GM12864 (cell line): Measurements from ENCODE around the gene INPP4A.

ENCODE experiments used
- DNase-seq: peaks from one replicate; pipeline ENCODE4 v3.0.0-alpha.2; 2011; ENCODE audit warnings: low read depth
- H3K4me3 ChIP-seq: 2 replicates; pipeline ENCODE4 v1.5.1; 2011; ENCODE audit warnings: mild to moderate bottlenecking, low read depth, low read length, control low read depth
- CTCF ChIP-seq: IDR thresholded peaks from 2 replicates; pipeline ENCODE4 v1.5.1; 2011; ENCODE audit warnings: low read depth, mild to moderate bottlenecking, moderate library complexity, low read length, control low read depth, inconsistent platforms; ENCODE audit errors: missing control alignments

The INPP4A gene

DNA sequence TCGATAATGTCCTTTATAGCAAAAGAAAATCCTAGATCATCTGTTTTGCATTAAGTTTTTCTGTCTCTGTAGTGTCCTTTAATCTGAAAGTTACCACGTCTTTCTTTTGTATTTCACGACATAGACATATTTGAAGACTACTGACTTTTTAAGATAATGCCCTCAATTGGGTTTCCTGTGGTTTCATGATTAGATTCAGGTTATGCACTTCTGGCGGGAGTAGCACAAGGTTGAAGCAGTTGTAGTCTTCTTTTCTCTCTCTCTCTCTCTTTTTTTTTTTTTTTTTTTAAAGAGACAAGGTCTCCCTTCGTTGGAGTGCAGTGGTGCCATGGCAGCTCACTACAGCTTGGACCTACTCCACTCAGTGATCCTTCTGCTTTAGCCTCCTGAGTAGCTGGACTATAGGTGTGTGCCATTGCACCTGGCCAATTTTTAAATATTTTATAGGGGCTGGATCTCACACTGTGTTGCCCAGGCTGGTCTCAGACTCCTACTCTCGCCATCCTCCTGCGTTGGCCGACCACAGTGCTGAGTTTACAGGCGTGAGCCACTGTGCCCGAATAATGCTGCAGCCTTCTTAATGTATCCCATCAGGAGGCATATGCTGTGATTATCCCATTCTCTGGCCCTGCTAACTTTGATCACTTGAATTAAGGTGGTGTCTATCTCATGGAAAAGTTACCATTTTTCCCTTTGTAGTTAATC is 3.9 kb downstream of the INPP4A start:
- H3K4me3 ChIP-seq, result no peak overlapping the region
- TF ChIP-seq CTCF, result no peak
- DNase-seq, result no peak

DNA sequence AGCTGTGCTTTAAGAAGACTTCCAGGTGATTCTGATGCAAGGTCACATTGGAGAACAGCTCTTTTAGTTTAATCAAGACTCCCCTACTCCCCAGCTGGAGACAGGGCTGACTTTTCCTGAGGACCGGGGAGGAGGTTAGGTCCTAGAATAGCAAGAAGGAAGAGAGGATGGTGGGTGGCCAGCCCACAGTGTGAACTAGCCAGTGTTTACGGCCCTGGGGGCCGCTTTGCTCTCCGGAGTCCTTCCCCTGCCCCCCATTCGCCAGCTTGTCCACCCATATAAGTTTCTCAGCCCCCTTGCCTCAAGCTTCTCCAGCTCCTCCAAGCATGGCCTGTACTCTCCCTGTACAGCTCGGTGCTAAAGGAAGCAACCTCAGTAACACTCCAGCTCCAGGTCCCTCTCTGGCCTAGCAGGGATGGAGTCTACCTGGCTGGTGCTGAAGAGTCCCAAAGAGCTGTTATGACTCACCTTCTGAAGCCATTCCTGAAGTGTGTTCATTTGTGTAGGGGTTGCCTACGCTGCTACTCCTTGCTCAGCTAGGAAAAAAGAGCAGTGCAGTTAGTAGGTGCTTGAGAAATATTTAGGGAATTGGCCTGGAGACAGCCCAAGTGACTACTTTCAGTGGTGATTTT is 7.9 kb downstream of the INPP4A start:
- no peak overlapping the region for H3K4me3 ChIP-seq
- DNase-seq, result no peak
- TF ChIP-seq CTCF, result no peak

DNA sequence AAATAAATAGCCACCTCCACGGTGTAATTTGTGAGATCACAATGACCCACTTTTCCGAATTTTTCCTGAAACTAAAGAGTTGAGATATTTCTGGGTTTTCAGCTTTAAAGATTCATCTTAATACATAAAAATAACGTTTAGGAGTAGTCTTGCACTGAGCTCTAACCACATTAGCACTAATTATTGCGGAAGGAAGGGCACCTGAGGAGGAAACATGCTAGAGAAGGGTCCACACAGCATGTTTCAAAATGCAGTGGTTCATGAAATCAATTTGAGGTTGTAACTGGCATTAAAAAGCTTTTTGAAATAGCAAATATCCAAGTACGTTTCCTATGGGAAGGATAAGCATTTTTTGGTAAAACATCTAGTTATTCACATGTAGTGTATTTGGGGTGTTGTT is 8.4 kb downstream of the INPP4A start:
- H3K4me3 ChIP-seq, result no peak overlapping the region
- no peak for DNase-seq
- TF ChIP-seq CTCF, result no peak

DNA sequence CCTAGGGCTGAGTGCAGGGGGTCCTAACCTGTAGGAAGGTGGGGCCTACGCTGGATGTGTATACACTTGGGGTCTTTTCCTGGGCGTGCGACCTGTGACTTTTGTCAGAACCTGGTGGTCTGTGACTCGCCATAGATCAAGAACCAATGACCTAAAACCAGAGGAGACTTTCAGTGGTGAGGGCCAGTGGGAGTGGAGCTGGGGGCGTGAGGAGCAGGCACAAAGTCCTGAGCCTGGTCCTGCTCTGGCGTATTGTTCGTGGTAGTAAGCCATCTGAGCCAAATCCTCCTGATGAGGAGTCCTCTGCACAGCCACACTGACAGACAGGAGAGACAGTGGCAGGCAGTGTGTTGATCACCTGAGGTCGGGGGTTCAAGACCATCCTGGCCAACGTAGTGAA is 8.9 kb downstream of the INPP4A start:
- TF ChIP-seq CTCF, result no peak
- H3K4me3 ChIP-seq, result no peak overlapping the region
- DNase-seq, result no peak

DNA sequence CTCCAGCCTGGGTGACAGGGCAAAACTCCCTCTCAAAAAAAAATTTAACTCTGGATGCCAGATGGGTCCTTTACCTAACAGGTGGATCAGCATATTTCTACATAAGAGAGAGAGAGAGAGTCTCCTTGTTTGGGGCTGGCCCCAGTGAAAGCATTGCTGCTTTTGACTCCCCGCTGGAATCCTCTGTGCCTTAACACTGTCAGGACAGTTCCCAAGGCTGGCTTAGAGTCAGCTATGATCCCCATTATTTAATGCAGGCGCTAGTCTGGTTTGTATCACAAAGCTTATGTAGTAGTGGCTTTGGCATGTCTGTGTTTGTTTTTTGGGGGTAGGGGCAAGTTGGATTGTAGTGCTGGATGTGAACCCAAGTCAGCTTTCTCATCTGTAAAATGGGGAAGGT is 9.4 kb downstream of the INPP4A start:
- no peak for DNase-seq
- H3K4me3 ChIP-seq, result no peak overlapping the region
- no peak for TF ChIP-seq CTCF

GRCh38 chr2:98454500-98455235 is 10.0 kb downstream of the INPP4A start:
- H3K4me3 ChIP-seq, result no peak overlapping the region
- no peak for DNase-seq
- no peak for TF ChIP-seq CTCF
